IPS DF 6.9 (cell line): ENCODE results near the gene ATAD3B.
"Not testable (repeated sequence)": the region's sequence is repeated elsewhere in the genome, so short reads cannot be mapped to it uniquely, and the experiment has no call there.

Source experiments
- DNase-seq: peaks from one replicate; pipeline ENCODE4 v3.0.0-alpha.2; 2013; ENCODE audit warnings: low read depth, low spot score
- H3K27ac ChIP-seq: one replicate; pipeline ENCODE4 v1.5.1; 2013; ENCODE audit warnings: low read length, control low read depth
- H3K27me3 ChIP-seq: 2 replicates; pipeline ENCODE4 v1.6.1; 2013; ENCODE audit warnings: mild to moderate bottlenecking, low read length; ENCODE audit not compliant: control insufficient read depth, insufficient read depth
- H3K36me3 ChIP-seq: 2 replicates; pipeline ENCODE4 v1.6.1; 2013; ENCODE audit warnings: low read length; ENCODE audit not compliant: control insufficient read depth, insufficient read depth
- H3K4me1 ChIP-seq: 2 replicates; pipeline ENCODE4 v1.6.1; 2013; ENCODE audit warnings: low read length; ENCODE audit not compliant: control insufficient read depth, insufficient read depth
- H3K4me3 ChIP-seq: 2 replicates; pipeline ENCODE4 v1.5.1; 2013; ENCODE audit warnings: mild to moderate bottlenecking, low read length
- H3K9me3 ChIP-seq: 2 replicates; pipeline ENCODE4 v1.6.1; 2013; ENCODE audit warnings: low read length, inconsistent platforms; ENCODE audit not compliant: control insufficient read depth, insufficient read depth
- WGBS: extraction: QIAGEN DNeasy Blood & Tissue Kit; methylation state at CpG from one replicate; pipeline ENCODE4 v1.1.7; 2013; ENCODE audit warnings: mixed read lengths, missing lambda C conversion rate; ENCODE audit not compliant: insufficient read length, insufficient coverage; 5-methylcytosine and 5-hydroxymethylcytosine counted together

The ATAD3B gene

DNA sequence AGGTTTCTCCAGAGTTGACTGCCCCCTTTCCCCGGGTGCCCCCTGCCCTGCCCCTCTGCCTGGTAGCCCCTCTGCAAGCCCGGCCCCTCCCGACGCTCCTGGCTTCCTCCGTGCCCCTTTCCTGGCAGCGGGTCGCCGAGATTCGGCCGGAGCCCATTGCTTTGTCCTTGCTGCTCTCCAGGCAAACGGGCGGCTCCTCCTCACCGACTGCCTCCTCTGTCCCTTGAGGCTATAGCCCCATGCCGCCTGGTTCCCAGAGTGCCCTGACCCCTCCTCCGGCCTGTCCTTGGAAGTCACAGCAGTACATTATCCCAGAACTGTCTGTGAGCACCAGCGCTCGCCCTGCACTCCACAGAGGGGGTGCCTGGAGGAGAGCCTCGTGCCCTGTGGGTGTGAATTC, 42.1 kb downstream of the ATAD3B start:
- not testable (repeated sequence) for H3K27ac ChIP-seq, DNase-seq, H3K4me1 ChIP-seq, H3K27me3 ChIP-seq, H3K4me3 ChIP-seq, H3K9me3 ChIP-seq
- H3K36me3 ChIP-seq: peaks cover 10% of the 10 kb centered on the region
- WGBS: no CpG with 5 or more reads among the region's 18 CpGs

DNA sequence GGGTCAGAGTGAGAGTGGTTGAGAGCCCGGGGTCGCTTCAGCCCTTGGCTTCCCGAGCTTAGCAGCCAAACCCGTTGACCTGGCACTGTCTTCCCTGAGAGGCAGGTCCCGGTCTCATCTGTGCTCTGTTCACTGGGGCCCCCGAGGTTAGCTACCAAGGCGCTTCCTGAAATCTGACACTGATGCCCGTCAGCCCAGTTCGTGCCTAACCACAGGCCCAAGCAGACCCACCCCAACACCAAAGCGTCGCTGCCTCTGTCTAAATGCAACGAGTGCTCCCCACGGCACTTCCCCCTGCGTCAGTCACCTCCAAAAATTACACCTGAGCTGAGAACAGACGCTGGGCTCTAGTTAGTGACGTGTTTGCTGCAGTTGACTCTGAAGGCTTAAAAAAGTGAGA, 42.8 kb downstream of the ATAD3B start:
- not testable (repeated sequence) for H3K4me3 ChIP-seq, H3K9me3 ChIP-seq, H3K4me1 ChIP-seq, DNase-seq, H3K27me3 ChIP-seq, H3K27ac ChIP-seq
- no CpG with 5 or more reads among the region's 16 CpGs for WGBS
- H3K36me3 ChIP-seq: peaks cover 12% of the 10 kb centered on the region

DNA sequence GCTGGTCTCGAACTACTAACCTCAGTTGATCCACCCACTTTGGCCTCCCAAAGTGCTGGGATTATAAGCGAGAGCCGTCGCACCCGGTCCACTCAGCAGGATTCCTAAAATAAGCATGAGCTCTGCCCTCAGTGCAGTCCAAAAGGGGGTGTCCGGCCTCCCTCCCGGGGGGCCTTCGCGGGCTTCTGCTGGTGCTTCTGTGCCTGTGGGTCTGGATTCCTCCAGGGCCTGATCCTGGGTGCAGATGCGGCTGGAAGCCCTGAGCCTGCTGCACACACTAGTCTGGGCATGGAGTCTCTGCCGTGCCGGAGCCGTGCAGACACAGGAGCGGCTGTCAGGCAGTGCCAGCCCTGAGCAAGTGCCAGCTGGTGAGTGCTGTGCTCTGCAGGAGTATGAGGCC, 45.4 kb downstream of the ATAD3B start:
- not testable (repeated sequence) for DNase-seq, H3K4me1 ChIP-seq, H3K27me3 ChIP-seq, H3K9me3 ChIP-seq, H3K27ac ChIP-seq, H3K4me3 ChIP-seq
- WGBS: no CpG with 5 or more reads among the region's 14 CpGs
- H3K36me3 ChIP-seq: peaks cover 25% of the 10 kb centered on the region

- Histone ChIP-seq H3K27me3 (no peaks in the 10 kb centered on the region), H3K9me3 (no peaks in the 10 kb centered on the region), H3K4me1 (no peaks in the 10 kb centered on the region; the same call in 1 of the 2 replicates), H3K36me3 (peaks cover 25% of the 10 kb centered on the region), H3K27ac (no peak overlapping the region), H3K4me3 (no peak overlapping the region)
- no CpG with 5 or more reads among the region's 28 CpGs for WGBS
- no peak for DNase-seq
Observed at GRCh38 chr1:1517973-1518620, 46.5 kb downstream of the ATAD3B start.

- not testable (repeated sequence) for H3K4me3 ChIP-seq, H3K4me1 ChIP-seq, DNase-seq, H3K27me3 ChIP-seq, H3K9me3 ChIP-seq, H3K27ac ChIP-seq
- peaks cover 25% of the 10 kb centered on the region for H3K36me3 ChIP-seq
- WGBS: no CpG with 5 or more reads among the region's 19 CpGs
Observed at GRCh38 chr1:1518621-1519007, 47.0 kb downstream of the ATAD3B start.

DNA sequence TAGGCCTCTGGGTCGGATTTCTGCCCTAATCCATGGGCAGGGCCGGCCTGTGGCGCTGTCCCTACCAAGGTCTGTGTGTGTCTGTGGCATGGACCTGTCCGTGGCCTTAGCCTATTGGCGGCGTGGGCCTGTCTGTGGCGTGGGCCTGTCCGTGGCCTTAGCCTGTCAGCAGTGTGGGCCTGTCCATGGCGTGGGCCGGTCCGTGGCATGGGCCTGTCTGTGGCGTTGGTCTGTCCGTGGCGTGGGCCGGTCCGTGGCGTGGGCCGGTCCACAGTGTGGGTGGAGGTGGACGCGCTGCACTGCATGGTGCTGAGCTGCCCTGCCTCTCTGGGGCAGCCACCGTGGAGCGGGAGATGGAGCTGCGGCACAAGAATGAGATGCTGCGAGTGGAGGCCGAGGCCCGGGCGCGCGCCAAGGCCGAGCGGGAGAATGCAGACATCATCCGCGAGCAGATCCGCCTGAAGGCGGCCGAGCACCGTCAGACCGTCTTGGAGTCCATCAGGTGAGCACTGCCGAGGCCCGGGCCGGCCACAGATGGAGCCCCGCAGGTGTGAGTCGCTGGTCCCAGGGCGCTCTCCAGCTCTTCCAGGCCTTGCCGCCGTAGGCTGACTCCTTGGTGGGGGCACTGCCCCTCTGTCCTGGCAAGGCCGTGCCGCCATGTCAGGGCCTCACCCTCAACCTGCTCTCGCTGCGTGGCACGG, 48.4 kb downstream of the ATAD3B start:
- not testable (repeated sequence) for H3K4me3 ChIP-seq, H3K4me1 ChIP-seq, H3K27ac ChIP-seq, H3K27me3 ChIP-seq, H3K9me3 ChIP-seq, DNase-seq
- WGBS: no CpG with 5 or more reads among the region's 51 CpGs
- H3K36me3 ChIP-seq: peaks cover 25% of the 10 kb centered on the region

DNA sequence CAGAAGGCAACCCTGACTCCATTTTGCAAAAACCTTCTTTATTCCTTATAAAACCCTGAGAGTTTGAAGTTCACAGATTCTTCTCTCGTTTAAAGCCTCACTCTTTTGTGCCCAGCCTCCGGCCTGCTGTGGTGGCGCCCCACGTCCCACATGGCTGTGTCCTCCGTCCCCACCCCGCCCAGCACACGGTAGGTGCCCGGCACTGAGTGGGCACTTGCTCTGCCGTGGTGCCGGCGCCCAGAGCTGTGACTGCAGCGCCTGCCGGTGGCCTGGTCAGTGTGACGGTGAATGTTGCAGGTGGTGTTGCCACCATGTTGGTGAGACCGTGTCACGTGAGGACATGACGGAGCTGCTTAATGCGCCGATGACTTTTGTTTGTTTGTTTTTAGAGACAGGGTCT, 49.8 kb downstream of the ATAD3B start:
- no peak for DNase-seq
- Histone ChIP-seq H3K4me3 (no peak overlapping the region), H3K27me3 (no peaks in the 10 kb centered on the region), H3K36me3 (peaks cover 29% of the 10 kb centered on the region), H3K4me1 (no peaks in the 10 kb centered on the region; the same call in 1 of the 2 replicates), H3K9me3 (no peaks in the 10 kb centered on the region), H3K27ac (no peak overlapping the region)
- no CpG with 5 or more reads among the region's 19 CpGs for WGBS

DNA sequence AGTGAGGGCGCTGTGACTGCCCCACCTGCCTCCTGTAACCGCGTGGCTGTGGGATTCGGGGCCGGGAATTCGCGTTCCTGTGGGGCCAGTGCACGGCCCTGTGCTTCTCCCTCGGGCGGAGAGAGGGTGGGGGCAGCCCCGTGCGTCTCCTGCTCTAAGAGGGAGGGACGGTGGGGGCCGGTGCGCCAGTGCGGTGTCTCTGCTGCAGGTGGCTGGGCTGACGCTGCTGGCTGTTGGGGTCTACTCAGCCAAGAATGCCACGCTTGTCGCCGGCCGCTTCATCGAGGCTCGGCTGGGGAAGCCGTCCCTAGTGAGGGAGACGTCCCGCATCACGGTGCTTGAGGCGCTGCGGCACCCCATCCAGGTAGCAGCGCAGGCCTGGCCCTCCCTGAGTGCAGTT, 51.0 kb downstream of the ATAD3B start:
- H3K36me3 ChIP-seq: peaks cover 34% of the 10 kb centered on the region
- not testable (repeated sequence) for H3K27me3 ChIP-seq, DNase-seq, H3K9me3 ChIP-seq, H3K4me1 ChIP-seq, H3K4me3 ChIP-seq, H3K27ac ChIP-seq
- no CpG with 5 or more reads among the region's 30 CpGs for WGBS

GRCh38 chr1:1523226-1523625, 51.7 kb downstream of the ATAD3B start:
- H3K27me3 ChIP-seq, H3K9me3 ChIP-seq, H3K4me3 ChIP-seq, H3K27ac ChIP-seq, DNase-seq, H3K4me1 ChIP-seq: not testable (repeated sequence)
- H3K36me3 ChIP-seq: peaks cover 31% of the 10 kb centered on the region
- no CpG with 5 or more reads among the region's 31 CpGs for WGBS

DNA sequence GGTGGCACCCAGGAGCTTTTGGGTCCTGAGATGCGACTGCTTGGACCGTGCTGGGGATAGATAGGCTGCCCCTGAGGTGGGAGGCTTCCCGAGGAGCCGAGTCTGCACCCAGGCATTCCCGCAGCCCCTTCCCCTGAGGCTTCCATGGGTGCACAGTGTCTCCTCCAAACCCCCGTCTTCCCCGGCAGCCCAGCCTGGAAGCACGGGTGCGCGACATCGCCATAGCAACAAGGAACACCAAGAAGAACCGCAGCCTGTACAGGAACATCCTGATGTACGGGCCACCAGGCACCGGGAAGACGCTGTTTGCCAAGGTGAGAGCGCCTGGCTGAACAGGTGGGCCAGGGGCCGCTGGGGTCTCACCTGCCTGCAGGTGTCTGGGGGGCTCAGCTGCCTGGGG, 52.1 kb downstream of the ATAD3B start:
- no CpG with 5 or more reads among the region's 17 CpGs for WGBS
- peaks cover 29% of the 10 kb centered on the region for H3K36me3 ChIP-seq
- H3K27ac ChIP-seq, H3K4me1 ChIP-seq, H3K9me3 ChIP-seq, H3K4me3 ChIP-seq, H3K27me3 ChIP-seq, DNase-seq: not testable (repeated sequence)
